HAP-1 (cell line): Measurements from ENCODE around the gene KAT7.

ENCODE experiments used
- DNase-seq, 2 experiments: peaks; one replicate each; pipeline ENCODE4 v3.0.0-alpha.2; 2016 to 2020; ENCODE audit warnings: low spot score in 2 of 2
- H3K27me3 ChIP-seq: fragments of 250-450 bp; sonication (Bioruptor Pico); 2 replicates; pipeline ENCODE4 v1.5.1; 2020; ENCODE audit warnings: low read depth, mild to moderate bottlenecking, moderate library complexity
- H3K36me3 ChIP-seq: fragments of 250-450 bp; sonication (Bioruptor Pico); replicated peaks from 2 replicates; pipeline ENCODE4 v1.5.1; 2020; ENCODE audit warnings: mild to moderate bottlenecking
- H3K4me1 ChIP-seq: fragments of 250-450 bp; sonication (Bioruptor Pico); 2 replicates; pipeline ENCODE4 v1.5.1; 2020; ENCODE audit warnings: mild to moderate bottlenecking
- H3K4me3 ChIP-seq: fragments of 250-450 bp; sonication (Bioruptor Pico); 2 replicates; pipeline ENCODE4 v1.5.1; 2020; ENCODE audit warnings: mild to moderate bottlenecking, moderate library complexity
- H3K9me3 ChIP-seq: fragments of 250-450 bp; sonication (Bioruptor Pico); 2 replicates; pipeline ENCODE4 v1.5.1; 2020; ENCODE audit warnings: mild to moderate bottlenecking, moderate library complexity
- in situ Hi-C: fragments of 300-500 bp; cut with MboI; formaldehyde crosslinking; loops from 3 replicates; pipeline ENCODE4 v1.14.3; 2020; ENCODE audit warnings: low sequenced_read_pairs, inconsistent platforms, mixed read lengths

The KAT7 gene

GRCh38 chr17:49775546-49776260 is 12.8 kb upstream of the KAT7 start:
- no peaks in the 10 kb centered on the region for H3K36me3 ChIP-seq
- H3K4me3 ChIP-seq, result no peak overlapping the region
- no peaks in the 10 kb centered on the region for H3K27me3 ChIP-seq
- DNase-seq, result no peak
- peaks cover 4% of the 10 kb centered on the region; the same call in 1 of the 2 replicates for H3K4me1 ChIP-seq
- in situ Hi-C loops, result no loop called here
- no peaks in the 10 kb centered on the region for H3K9me3 ChIP-seq

GRCh38 chr17:49776551-49777300 is 11.8 kb upstream of the KAT7 start:
- Histone ChIP-seq H3K4me1 (peaks cover 4% of the 10 kb centered on the region; the same call in 1 of the 2 replicates), H3K9me3 (no peaks in the 10 kb centered on the region), H3K27me3 (no peaks in the 10 kb centered on the region), H3K36me3 (no peaks in the 10 kb centered on the region), H3K4me3 (no peak overlapping the region)
- no peak for DNase-seq
- in situ Hi-C loops, result no loop called here

- peaks cover 4% of the 10 kb centered on the region; the same call in 1 of the 2 replicates for H3K4me1 ChIP-seq
- H3K36me3 ChIP-seq, result no peaks in the 10 kb centered on the region
- no peaks in the 10 kb centered on the region for H3K9me3 ChIP-seq
- in situ Hi-C loops, result no loop called here
- no peaks in the 10 kb centered on the region for H3K27me3 ChIP-seq
- DNase-seq, result no peak
- H3K4me3 ChIP-seq, result no peak overlapping the region
Observed at GRCh38 chr17:49777563-49777962, 10.9 kb upstream of the KAT7 start.

GRCh38 chr17:49779156-49779738 is 9.2 kb upstream of the KAT7 start:
- Histone ChIP-seq H3K36me3 (no peaks in the 10 kb centered on the region), H3K27me3 (no peaks in the 10 kb centered on the region), H3K9me3 (no peaks in the 10 kb centered on the region), H3K4me3 (no peak overlapping the region), H3K4me1 (peaks cover 4% of the 10 kb centered on the region; the same call in 1 of the 2 replicates)
- in situ Hi-C loops, result no loop called here
- DNase-seq, result no peak

- in situ Hi-C loops, result no loop called here
- H3K36me3 ChIP-seq, result no peaks in the 10 kb centered on the region
- H3K4me1 ChIP-seq, result peaks cover 6% of the 10 kb centered on the region
- no peaks in the 10 kb centered on the region for H3K27me3 ChIP-seq
- no peaks in the 10 kb centered on the region for H3K9me3 ChIP-seq
- no peak overlapping the region for H3K4me3 ChIP-seq
- no peak for DNase-seq
Observed at GRCh38 chr17:49779739-49780231, 8.7 kb upstream of the KAT7 start.

- no peaks in the 10 kb centered on the region for H3K36me3 ChIP-seq
- no peaks in the 10 kb centered on the region for H3K9me3 ChIP-seq
- no peaks in the 10 kb centered on the region for H3K27me3 ChIP-seq
- in situ Hi-C loops, result no loop called here
- peak in 1 of 2 experiments; percentile 13 for DNase-seq
- no peak overlapping the region for H3K4me3 ChIP-seq
- peaks cover 16% of the 10 kb centered on the region for H3K4me1 ChIP-seq
Observed at GRCh38 chr17:49783071-49783715, 5.3 kb upstream of the KAT7 start.

- in situ Hi-C loops, result no loop called here
Observed at GRCh38 chr17:49783791-49784190, 4.7 kb upstream of the KAT7 start.

GRCh38 chr17:49784636-49785035 is 3.8 kb upstream of the KAT7 start:
- H3K27me3 ChIP-seq, result no peaks in the 10 kb centered on the region
- no peaks in the 10 kb centered on the region for H3K9me3 ChIP-seq
- H3K4me1 ChIP-seq, result peaks cover 16% of the 10 kb centered on the region
- in situ Hi-C loops, result no loop called here
- H3K4me3 ChIP-seq, result no peak overlapping the region
- no peak for DNase-seq
- peaks cover 3% of the 10 kb centered on the region; the same call in 1 of the 2 replicates for H3K36me3 ChIP-seq

More at GRCh38 chr17:49783791-49784190, 4.7 kb upstream of the KAT7 start:
- Histone ChIP-seq H3K4me1 (peaks cover 16% of the 10 kb centered on the region), H3K36me3 (0 out of 2 replicates have a peak, but pooled peaks cover 3% of the 10 kb centered on the region), H3K9me3 (no peaks in the 10 kb centered on the region), H3K4me3 (no peak overlapping the region), H3K27me3 (no peaks in the 10 kb centered on the region)
- no peak for DNase-seq

GRCh38 chr17:49787884-49788477 is 500 bp upstream of the KAT7 start:
- H3K4me1 ChIP-seq, result peaks cover 16% of the 10 kb centered on the region
- in situ Hi-C loops, result no loop called here
- no peaks in the 10 kb centered on the region for H3K9me3 ChIP-seq
- H3K36me3 ChIP-seq, result peaks cover 18% of the 10 kb centered on the region
- no peaks in the 10 kb centered on the region for H3K27me3 ChIP-seq
- peak in 1 of 2 experiments; percentile 15 for DNase-seq
- peak overlapping the region; percentile 97 for H3K4me3 ChIP-seq

- no peak for DNase-seq
- H3K27me3 ChIP-seq, result no peaks in the 10 kb centered on the region
- no peaks in the 10 kb centered on the region for H3K9me3 ChIP-seq
- peaks cover 16% of the 10 kb centered on the region for H3K4me1 ChIP-seq
- in situ Hi-C loops, result no loop called here
- H3K4me3 ChIP-seq, result peak overlapping the region; percentile 97
- peaks cover 28% of the 10 kb centered on the region for H3K36me3 ChIP-seq
Observed at GRCh38 chr17:49789243-49789578, 730 bp downstream of the KAT7 start.

- Histone ChIP-seq H3K27me3 (no peaks in the 10 kb centered on the region), H3K4me3 (no peak overlapping the region), H3K9me3 (no peaks in the 10 kb centered on the region), H3K36me3 (peaks cover 54% of the 10 kb centered on the region), H3K4me1 (no peaks in the 10 kb centered on the region; the same call in 1 of the 2 replicates)
- no peak for DNase-seq
- in situ Hi-C loops, result no loop called here
Observed at GRCh38 chr17:49793309-49793708, 4.8 kb downstream of the KAT7 start.

GRCh38 chr17:49795372-49795771 is 6.9 kb downstream of the KAT7 start:
- Histone ChIP-seq H3K9me3 (no peaks in the 10 kb centered on the region), H3K4me3 (no peak overlapping the region), H3K27me3 (no peaks in the 10 kb centered on the region), H3K4me1 (no peaks in the 10 kb centered on the region), H3K36me3 (peaks cover 68% of the 10 kb centered on the region)
- no peak for DNase-seq
- in situ Hi-C loops, result no loop called here

GRCh38 chr17:49798182-49798581 is 9.7 kb downstream of the KAT7 start:
- in situ Hi-C loops, result no loop called here
- no peak for DNase-seq
- no peak overlapping the region for H3K4me3 ChIP-seq
- no peaks in the 10 kb centered on the region for H3K27me3 ChIP-seq
- H3K36me3 ChIP-seq, result peaks cover 54% of the 10 kb centered on the region
- H3K9me3 ChIP-seq, result no peaks in the 10 kb centered on the region
- no peaks in the 10 kb centered on the region for H3K4me1 ChIP-seq
